Colonic mucosa (tissue), 2 donors: ENCODE measurements around the gene WDR64. TPM values are rescaled to one million over a fixed set of nuclear protein-coding genes. Genes with fewer than 3 reads are reported as not detected.

ENCODE experiments used
- total RNA-seq, 2 donors: library from RNA; stranded (reverse); fragmentation: NEBNext Ultra II Directional in 1 of 2; extraction: Animal tissue kit (Norgen Biotek cat#: 25700) in 1 of 2; gene quantifications; one replicate each; pipeline ENCODE4 v1.2.1, GENCODE V29; 2021
- donor health status: DM: no; HTN: no; CAD: no.
- donor health status: DM: no; HTN: no; CAD: no.

Gene WDR64
- total RNA-seq, 2 donors from 2014 or later = not detected

Other genes with a start within 250 kb of the WDR64 start
- gene FH, start 132.5 kb upstream of the WDR64 start, total RNA-seq = 100 to 1,000 TPM; 132 to 138 TPM
- gene KMO, start 119.9 kb upstream of the WDR64 start, total RNA-seq = under 1 TPM in 1 of 2 donors, not detected in 1; 0.80 TPM
- 10 to 100 TPM in 1 of 2 donors, 1 to 10 TPM in 1; 5.7 to 10.6 TPM for gene CHML, start 11.9 kb upstream of the WDR64 start, total RNA-seq
- gene OPN3, start 11.9 kb upstream of the WDR64 start, total RNA-seq = 10 to 100 TPM; 11.7 to 39.1 TPM
- 10 to 100 TPM in 1 of 2 donors, 1 to 10 TPM in 1; 5.1 to 17.6 TPM for gene EXO1, start 195.9 kb downstream of the WDR64 start, total RNA-seq